OCI-LY7 (cell line): ENCODE data around the gene TMEM231.

Experiments
- CTCF ChIP-seq: fragments of 200-600 bp; sonication (generic); conservative IDR thresholded peaks from 2 replicates; pipeline ENCODE4 v1.5.1; 2014; ENCODE audit warnings: mild to moderate bottlenecking, antibody characterized with exemption, low read length, moderate library complexity, mixed read lengths
- EZH2phosphoT487 ChIP-seq: fragments of 200-600 bp; sonication (generic); IDR thresholded peaks from 2 replicates; pipeline ENCODE4 v1.6.1; 2018; ENCODE audit warnings: low read depth, borderline replicate concordance, mild to moderate bottlenecking, mixed run types, antibody characterized with exemption, low read length, moderate library complexity, mixed read lengths

DNA sequence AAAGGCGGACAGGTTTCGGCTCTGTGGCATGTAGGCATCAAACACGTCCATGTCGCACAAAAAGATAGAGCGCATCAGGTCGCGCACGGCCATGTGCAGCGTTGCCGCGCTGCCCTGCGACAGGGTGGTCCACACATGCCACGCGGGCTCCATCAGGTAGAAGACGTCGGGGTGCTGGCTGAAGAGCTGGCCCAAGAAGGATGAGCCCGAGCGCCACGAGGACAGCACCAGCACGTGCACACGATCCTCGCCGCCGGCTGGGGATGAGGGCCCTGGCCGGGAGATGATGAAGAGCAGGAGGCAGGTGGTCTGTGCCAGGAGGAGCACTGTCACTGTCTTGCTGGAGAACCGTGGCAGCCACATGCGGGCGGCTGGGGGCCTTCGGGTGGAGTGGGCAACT, 26.1 kb downstream of the TMEM231 start:
- no peak for TF ChIP-seq CTCF
- TF ChIP-seq EZH2phosphoT487: no peak
